Activated CD8-positive, alpha-beta memory T cell treated with anti-CD3 and anti-CD28 coated beads for 48 hours (primary cell): Measurements from ENCODE around the gene STAG1.
"Not testable (repeated sequence)": the region's sequence is repeated elsewhere in the genome, so short reads cannot be mapped to it uniquely, and the experiment has no call there.

ENCODE experiments used
- DNase-seq, 3 experiments: peaks; one replicate each; pipeline ENCODE4 v3.0.0-alpha.2; 2020; ENCODE audit warnings: low read depth in 2 of 3, low spot score in 2 of 3

The STAG1 gene

DNA sequence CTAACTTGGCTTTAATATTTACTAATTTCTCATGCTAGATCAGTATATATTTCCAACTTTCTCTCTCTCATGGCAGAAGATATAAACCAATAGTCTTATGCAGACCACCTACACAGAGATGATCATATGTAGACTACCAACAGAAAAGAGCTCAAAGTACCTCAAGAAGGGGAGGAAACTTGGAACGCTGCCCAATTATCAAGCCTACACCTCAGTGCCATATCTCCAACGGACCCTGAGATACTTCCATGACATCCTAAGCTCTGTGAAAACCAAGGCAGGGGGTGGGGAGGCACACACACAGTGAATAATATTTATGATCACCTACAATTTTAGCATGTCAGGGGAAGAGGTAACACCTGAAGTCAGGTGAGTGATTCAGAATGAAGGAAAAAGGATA lies 100.6 kb downstream of the STAG1 start:
- DNase-seq, result no peak

DNA sequence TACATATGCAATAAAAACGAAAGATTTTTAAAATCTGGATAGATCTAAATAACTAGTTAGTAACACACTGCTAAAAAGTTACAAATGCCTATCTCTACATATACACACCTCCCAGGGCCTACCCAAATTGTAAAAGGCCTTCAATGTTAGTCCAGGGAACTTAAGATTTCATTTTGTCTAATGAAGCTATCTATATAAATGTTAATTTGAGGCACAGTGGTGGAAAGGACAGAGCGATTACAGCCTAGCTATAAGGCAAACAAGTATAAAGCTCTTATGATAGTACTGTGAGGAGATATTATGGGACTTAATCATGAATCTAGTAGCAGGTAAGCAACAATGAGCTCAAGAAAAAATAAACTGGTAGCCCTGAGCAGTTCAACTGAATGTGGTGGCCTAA lies 101.7 kb downstream of the STAG1 start:
- no peak for DNase-seq

DNA sequence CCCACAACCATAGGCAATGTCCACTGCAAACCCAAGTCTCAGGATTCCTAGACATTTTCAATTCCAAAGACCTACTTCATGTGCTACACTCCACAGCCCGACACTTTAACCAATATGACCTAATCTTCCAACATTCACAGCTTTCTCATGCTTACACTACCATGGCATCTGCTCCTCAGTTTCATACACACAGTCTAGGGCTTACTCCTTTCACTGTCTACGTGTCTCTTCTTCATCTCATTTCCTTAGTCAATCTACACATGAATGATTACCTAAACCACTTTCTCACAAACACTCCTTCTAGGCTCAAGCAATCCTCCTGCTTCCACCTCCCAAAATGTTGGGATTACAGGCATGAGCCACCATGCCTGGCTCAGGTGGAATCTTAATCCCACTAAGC lies 106.3 kb downstream of the STAG1 start:
- no peak for DNase-seq

DNA sequence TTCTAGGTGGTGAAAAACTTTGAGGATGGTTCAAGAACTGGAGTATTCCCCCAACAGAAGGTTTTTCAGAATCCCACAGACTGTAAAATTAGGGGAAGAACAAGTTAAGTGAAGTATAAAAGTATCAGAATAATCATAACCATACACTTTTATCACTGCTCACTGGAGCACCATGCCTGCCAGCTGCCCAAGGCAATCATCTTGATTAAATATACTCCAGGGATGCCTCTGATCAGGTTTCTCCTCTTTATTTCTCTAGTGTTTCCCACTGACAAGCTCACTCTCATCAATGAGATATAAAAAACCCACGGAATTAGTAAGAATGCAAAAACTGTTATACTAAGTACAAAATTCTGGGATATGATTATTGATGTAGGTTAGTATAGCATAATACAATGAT lies 108.0 kb downstream of the STAG1 start:
- DNase-seq, result no peak

- DNase-seq, result not testable (repeated sequence)
Observed at GRCh38 chr3:136643380-136643779, 108.8 kb downstream of the STAG1 start.

- no peak for DNase-seq
Observed at GRCh38 chr3:136642711-136643110, 109.5 kb downstream of the STAG1 start.

DNA sequence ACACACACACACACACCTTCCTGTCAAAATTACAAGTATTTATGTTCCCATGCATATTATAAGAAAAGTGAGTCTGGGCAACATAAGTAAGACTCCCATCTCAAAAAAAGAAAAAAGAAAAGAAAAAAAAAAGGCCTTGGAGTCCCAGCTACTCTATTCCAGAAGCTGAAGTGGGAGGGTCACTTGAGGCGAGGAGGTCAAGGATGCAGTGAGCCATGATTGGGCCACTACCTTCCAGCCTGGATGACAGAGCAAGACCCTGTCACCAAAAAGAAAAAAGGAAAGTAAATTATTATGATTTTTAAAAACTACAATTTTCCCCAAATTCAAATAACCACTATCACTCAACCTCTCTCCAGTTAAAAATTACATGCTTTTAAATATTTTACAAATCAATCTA lies 113.1 kb downstream of the STAG1 start:
- DNase-seq, result no peak

- no peak for DNase-seq
Observed at GRCh38 chr3:136637176-136637575, 115.0 kb downstream of the STAG1 start.

GRCh38 chr3:136634821-136635220 lies 117.4 kb downstream of the STAG1 start:
- DNase-seq, result no peak

DNA sequence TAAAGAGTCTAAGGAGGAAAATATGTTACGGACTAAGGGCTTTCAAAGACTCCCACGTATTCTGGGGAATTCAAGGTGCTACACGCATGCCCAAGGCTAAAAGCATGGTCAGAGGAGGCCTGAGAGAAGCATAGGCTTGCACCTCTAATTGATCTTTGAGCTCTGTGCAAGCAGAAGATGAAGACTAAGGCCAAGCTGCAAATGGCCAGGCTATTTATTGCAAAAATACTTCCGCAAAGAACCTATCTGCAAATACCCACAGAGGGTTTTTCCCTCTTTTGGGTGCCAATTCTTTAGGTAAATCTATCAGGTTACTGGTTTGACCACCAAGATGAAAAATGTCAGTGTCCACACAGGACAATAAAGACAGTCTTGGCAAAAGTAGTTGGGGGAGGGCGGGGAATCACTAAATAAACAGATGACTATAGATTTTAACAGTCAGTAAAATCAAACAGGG lies 119.5 kb downstream of the STAG1 start:
- no peak for DNase-seq

DNA sequence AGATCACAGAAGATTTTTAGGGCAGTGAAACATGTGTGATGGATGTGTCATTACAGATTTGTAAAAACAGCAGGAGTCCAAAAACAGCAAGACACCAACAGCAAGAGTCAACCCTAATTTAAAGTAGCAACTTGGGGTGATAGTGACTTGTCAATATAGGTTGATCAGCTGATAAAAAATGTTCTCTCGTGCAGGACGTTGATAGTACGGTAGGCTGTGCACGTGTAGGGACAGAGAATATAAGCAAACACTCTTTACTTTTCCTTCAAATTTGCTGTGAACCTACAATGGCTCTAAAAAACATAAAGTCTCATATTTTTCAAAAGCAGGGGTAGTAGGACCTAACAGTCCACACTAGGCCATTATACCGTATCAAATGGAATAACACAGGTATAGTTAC lies 120.8 kb downstream of the STAG1 start:
- no peak for DNase-seq

DNA sequence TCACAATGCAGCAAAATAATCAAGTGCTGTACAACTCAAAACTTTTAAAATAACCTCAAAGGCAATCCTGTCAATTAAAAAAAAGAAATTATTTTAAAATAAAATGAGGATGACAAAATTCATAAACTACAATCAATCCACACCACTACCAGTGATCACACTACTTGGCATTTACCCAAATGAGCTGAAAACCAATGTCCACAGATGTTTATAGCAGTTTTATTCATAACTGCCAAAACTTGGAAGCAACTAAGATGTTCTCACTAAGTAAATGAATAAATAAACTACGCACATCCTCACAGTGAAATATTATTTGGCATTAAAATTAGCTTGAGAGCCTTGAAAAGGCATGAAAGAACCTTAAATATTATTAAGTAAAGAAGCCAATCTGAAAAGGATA lies 121.3 kb downstream of the STAG1 start:
- no peak for DNase-seq

DNA sequence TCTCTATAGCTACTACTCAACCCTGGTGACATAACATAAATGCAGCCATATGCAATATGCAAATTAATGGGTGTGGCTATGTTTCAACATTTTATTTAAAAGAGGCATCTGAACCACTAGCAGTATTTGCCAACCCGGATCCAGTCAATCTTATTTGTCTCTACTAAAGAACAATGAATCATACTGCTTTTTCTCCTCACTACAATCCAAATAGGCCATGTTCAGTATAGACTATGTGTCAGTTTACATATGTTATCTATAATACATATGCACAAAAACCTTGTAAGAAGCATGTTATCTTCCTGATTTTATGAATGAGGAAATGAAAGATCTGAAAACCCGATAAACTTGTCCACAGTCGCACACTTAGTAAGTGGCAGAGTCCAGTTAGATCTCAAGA lies 125.7 kb downstream of the STAG1 start:
- no peak for DNase-seq

DNA sequence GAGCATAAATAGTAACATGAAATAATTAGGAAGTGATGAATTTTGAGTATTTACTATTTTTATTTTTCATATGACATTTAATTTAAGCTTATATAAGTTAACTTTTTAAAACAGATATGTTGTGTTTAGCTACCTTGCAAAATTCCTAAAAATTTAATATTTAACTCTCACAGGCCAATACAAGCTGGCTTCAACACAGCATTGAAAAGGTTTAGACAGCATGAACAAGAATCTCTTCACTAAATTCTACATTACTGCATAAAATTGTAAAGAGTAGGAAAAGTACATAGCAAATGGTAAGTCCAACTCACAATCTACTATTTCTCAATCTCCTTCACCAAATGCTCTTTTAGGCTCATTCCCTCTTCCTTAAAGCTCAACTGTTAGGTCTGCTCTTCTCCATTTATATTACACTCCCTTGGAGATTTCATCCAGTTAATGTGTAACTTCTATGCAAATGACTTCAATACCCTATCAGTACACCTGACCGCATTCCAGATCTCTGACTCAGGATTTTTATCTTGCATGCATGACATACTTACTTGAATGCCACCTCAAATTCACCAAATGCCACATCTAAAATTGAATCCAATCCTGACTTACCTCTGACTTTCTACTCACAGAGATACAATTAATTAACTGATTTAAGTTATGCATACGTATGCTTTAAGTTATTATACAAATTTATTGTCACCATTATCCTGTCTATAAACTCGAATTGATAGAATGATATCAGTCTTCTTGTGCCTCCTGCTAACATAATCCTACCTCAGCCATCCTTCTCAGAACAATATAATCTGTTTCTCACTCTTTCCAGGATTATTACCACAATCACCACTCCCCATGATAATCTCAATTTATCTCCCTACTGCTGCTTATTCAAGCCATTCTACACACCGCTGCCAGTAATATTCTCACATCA lies 127.0 kb downstream of the STAG1 start:
- DNase-seq, result no peak

DNA sequence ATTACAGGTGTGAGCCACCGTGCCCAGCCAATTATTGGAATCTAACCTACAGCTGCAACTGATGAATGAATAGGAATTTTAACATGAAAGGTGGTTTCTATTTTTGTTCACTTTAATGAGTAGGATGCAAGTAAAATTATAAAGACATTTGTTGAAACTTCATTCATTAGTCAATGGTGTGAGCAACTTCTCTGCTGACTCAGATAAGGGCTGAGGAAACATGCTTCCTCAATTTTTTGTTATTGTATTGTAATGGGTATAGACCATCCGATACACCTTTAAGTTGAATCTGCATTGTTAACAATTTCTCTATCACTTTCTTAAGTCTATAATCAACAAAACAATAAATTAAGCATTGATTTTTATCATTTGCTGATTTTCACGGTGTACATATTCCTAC lies 127.8 kb downstream of the STAG1 start:
- no peak for DNase-seq

DNA sequence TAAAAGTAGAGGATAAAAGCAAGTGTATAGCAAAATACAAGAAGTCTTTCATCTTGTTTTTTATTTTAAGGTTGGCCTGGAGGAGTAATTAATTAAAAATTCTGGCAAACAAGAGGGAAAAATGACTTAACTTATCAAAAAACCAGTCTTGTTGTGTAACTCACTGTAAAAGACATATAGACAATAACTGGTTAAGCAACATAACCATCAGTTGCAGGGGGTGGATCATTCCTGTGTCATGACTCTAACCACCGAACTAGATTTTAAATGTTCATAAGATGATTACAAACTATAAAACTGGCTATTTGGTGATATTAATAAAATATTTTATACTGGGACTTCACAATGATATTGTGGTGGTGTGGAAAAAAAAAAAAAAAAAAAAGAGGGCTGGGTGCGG lies 130.6 kb downstream of the STAG1 start:
- DNase-seq, result no peak

- DNase-seq, result no peak
Observed at GRCh38 chr3:136620436-136620835, 131.7 kb downstream of the STAG1 start.

- DNase-seq, result not testable (repeated sequence)
Observed at GRCh38 chr3:136617969-136618525, 134.1 kb downstream of the STAG1 start.

DNA sequence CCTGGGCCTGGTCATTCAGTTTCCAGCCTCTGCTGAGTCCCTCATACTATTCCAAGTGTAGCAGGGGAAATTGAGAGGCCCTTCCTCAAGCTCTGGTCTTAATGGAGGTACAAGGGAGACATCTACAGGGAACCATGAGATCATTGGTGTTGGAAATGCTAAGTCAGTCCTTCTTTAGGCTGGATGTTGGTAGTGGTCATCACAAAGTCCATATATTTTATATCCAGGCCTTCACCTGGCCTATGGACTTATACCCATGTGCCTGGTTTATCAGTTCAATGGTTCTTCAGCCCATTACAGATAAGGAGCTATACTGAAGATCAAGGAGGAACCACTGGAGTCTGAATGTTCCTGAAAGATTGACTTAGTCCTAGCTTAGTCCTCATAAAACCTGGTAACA lies 135.0 kb downstream of the STAG1 start:
- no peak for DNase-seq

- no peak for DNase-seq
Observed at GRCh38 chr3:136612512-136612911, 139.7 kb downstream of the STAG1 start.

- DNase-seq, result no peak
Observed at GRCh38 chr3:136606990-136607389, 145.2 kb downstream of the STAG1 start.

DNA sequence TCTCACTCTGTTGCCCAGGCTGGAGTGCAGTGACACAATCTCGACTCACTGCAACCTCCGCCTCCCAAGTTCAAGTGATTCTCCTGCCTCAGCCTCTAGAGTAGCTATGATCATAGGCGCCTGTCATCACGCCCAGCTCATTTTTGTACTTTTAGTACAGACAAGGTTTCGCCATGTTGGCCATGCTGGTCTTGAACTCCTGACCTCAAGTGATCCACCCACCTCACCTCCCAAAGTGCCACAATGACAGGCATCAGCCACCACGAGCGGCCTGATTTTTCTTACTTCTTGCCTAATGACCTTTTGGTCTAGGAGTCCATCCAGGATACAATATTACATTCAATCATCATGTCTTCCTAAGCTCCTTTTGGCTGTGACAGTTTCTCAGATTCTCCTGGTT lies 146.0 kb downstream of the STAG1 start:
- DNase-seq, result not testable (repeated sequence)

DNA sequence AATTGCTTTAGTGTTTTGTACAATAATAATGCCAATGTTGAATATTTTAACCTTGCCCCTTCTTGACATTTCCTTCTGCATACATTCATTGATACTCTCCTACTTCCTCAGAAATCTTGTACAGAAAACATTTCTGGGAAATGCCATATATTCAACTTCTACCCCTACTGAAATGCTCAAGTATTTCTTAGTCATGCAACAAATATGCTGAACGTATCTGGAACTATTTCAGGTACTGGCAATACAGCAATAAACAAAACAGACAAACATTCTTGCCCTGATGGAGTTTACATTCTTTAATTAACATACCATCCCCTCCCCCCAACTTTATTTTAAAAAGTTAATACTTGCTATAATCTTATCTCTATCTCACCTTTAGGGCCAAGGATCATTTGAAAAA lies 147.2 kb downstream of the STAG1 start:
- DNase-seq, result no peak
